22Rv1 (cell line): ENCODE measurements around the gene SLC23A2.

Experiments
- H3K27ac ChIP-seq: fragments of 450-650 bp; 2 replicates; pipeline ENCODE4 v1.5.1; 2017
- CTCF ChIP-seq: fragments of 450-650 bp; IDR thresholded peaks from 2 replicates; pipeline ENCODE4 v1.5.1; 2017; ENCODE audit warnings: mild to moderate bottlenecking
- ZFX ChIP-seq: fragments of 450-650 bp; IDR thresholded peaks from 2 replicates; pipeline ENCODE4 v1.6.1; 2017; ENCODE audit warnings: antibody characterized with exemption, borderline replicate concordance

Gene SLC23A2

DNA sequence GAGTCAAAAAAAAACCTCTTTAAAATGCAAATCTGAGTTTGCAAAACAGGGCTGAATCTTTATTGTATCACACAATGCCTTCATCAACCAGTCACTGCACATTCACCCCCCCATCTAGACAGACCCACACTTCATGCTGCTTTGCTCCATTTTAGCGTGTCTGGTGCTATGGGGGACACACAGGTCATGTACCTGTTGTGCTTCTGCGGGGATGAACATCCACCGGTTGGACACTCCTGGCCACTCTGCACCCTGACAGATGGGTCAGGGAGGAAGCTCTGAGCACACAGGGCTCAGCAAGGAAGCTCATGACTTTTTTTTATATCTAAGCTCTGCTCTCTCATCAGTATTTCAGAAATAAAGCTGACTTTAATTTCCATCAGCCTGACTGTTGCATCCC is 143.3 kb downstream of the SLC23A2 start:
- no peak for TF ChIP-seq CTCF
- TF ChIP-seq ZFX = no peak
- no peak overlapping the region for H3K27ac ChIP-seq

DNA sequence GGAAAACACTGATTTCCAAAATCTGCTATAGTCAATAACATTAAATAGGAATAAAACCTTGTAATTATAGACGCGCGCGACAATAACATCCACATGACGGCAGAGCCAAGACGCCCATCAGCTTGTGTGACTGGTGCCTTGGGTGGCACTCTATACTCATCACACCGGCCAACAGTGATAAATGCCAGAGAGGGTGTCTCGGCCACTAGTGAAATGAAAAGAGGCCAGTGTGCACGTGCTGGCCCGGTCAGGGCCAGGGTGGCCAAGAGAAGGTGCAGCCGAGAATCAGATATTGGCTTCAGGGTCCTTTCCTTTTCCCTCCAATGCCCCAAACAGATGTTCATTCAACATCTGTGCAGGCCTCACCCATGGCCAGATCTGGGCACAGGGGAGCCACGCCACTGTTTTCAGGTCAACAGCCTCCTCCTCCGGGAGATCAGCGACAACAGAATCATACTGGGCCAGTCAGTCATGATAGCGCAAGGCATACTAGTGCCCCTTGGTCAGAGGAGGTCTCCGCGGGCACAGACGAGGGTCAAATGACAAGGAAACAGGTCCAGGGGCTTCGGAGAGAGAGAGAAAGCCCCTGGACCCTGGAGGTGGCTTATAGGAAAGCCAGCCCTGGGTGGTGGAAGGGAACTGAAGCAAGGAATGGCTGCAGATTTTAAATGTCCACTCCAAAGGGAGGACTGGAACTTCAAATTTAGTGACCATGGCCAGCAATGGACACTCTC is 145.1 kb downstream of the SLC23A2 start:
- TF ChIP-seq ZFX (no peak), CTCF (no peak)
- H3K27ac ChIP-seq = no peak overlapping the region

DNA sequence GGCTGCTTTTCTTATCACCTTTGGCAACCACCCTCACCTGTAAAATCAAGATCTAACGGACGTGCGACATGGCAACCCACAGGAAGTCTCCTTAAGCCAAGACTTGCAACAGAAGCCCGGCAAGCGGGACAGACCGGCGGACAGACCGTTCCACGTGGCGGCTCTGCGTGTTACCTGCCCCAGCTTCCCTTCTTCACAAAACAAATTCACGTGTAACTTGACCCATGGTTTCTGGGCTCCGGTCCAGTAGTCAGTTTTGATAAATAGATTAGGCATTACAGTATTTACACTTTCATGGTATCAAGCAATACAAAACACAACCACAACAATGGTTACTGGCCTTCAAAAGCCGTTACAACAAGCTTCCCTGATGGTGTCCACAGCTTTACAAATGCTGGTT is 145.8 kb downstream of the SLC23A2 start:
- TF ChIP-seq CTCF = no peak
- no peak for TF ChIP-seq ZFX
- no peak overlapping the region for H3K27ac ChIP-seq

DNA sequence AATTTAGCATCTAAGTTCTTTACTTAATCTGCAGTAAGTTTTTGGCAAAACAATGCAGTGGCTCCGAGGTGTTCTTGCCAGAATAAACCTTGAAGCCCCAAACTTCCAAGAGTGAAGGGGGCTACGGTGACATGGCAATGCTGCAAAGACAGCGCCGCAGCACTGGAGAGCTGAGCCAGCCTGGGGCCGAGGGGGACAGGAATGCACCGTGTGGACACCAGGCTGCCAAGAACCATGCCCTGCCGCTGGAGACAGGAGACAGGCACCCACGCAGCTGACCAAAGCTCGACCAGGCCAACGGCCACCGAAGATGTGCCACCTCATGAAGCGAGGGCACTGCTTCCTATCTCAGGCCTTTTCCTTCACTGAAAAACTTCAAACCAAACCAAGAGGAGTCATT is 146.2 kb downstream of the SLC23A2 start:
- TF ChIP-seq ZFX = no peak
- TF ChIP-seq CTCF = no peak
- no peak overlapping the region for H3K27ac ChIP-seq

GRCh38 chr20:4854561-4854901 is 146.8 kb downstream of the SLC23A2 start:
- TF ChIP-seq CTCF (no peak), ZFX (no peak)
- no peak overlapping the region for H3K27ac ChIP-seq

DNA sequence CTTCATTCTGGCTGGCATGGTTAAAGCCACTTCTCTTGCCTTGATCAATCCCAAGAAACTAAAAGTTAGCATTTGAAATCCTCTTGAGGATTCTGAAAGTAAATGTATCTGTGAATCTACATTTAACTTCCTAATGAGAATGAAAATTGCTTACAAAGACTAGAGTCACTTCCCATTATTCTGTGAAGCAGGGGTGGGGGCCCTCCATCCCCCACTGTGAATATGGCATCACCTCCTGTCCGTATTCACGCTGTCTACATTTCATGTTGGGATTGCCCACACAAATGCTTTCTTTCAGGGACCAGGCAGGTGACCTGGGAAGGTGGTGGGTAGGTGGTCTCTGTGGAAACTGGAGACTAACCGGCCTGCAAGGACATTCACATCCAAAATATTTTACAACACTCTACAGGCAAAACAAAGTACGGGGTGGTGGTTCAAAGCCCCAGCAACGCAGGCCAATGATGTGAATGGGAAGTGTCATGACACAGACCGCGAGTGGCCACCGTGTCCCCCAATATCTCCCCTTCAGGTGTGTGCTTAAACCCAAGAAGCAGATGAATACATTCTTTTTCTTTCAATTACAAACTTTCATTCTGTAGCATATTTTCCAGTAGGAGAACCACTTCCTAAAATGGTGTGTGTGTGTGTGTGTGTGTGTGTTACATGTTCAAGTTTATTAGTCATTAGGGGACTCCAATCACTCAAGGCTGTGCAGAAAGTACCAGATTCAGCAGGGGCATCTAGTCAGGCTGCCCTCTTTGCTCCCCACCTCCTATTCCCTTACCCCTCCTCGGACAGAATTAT is 147.4 kb downstream of the SLC23A2 start:
- TF ChIP-seq ZFX = no peak
- TF ChIP-seq CTCF = no peak
- H3K27ac ChIP-seq = no peak overlapping the region

GRCh38 chr20:4853004-4853403 is 148.3 kb downstream of the SLC23A2 start:
- TF ChIP-seq CTCF (no peak), ZFX (no peak)
- H3K27ac ChIP-seq = no peak overlapping the region
